Endodermal cell (in vitro differentiated cells): ENCODE measurements around the gene PTPRT. TPM values are rescaled to one million over a fixed set of nuclear protein-coding genes. Genes with fewer than 3 reads are reported as not detected.

Source experiments
- DNase-seq: peaks from one replicate; pipeline ENCODE4 v3.0.0-alpha.2; 2017
- H3K27ac ChIP-seq: 2 replicates; pipeline ENCODE4 v1.5.1; 2013; ENCODE audit warnings: mild to moderate bottlenecking, low read depth, low read length, moderate library complexity
- H3K27me3 ChIP-seq: 2 replicates; pipeline ENCODE4 v1.6.1; 2013; ENCODE audit warnings: mild to moderate bottlenecking, low read length, moderate library complexity; ENCODE audit not compliant: insufficient read depth, control insufficient read depth, poor library complexity, severe bottlenecking
- H3K36me3 ChIP-seq: 2 replicates; pipeline ENCODE4 v1.7.0; 2013; ENCODE audit warnings: mild to moderate bottlenecking, low read length, moderate library complexity; ENCODE audit not compliant: control insufficient read depth, insufficient read depth
- H3K4me1 ChIP-seq: one replicate; pipeline ENCODE4 v1.7.0; 2013; ENCODE audit warnings: low read length; ENCODE audit not compliant: control insufficient read depth, insufficient read depth
- H3K4me3 ChIP-seq: 2 replicates; pipeline ENCODE4 v1.5.1; 2013; ENCODE audit warnings: mild to moderate bottlenecking, low read length, moderate library complexity
- H3K9ac ChIP-seq: 2 replicates; pipeline ENCODE4 v1.6.1; 2013; ENCODE audit warnings: mild to moderate bottlenecking, low read length, moderate library complexity; ENCODE audit not compliant: poor library complexity, severe bottlenecking; ENCODE audit errors: extremely low read depth
- H3K9me3 ChIP-seq: 2 replicates; pipeline ENCODE4 v1.6.1; 2013; ENCODE audit warnings: mild to moderate bottlenecking, low read length, moderate library complexity; ENCODE audit not compliant: control insufficient read depth
- H3K27ac Mint-ChIP-seq: 2 replicates; pipeline ENCODE4 v1.8.0; 2020; ENCODE audit warnings: mixed read lengths
- H3K27me3 Mint-ChIP-seq: 2 replicates; pipeline ENCODE4 v1.8.0; 2021; ENCODE audit warnings: mild to moderate bottlenecking, mixed read lengths; ENCODE audit not compliant: insufficient read depth
- H3K36me3 Mint-ChIP-seq: 2 replicates; pipeline ENCODE4 v1.8.0; 2020; ENCODE audit warnings: low read depth, mixed read lengths
- H3K4me1 Mint-ChIP-seq: 2 replicates; pipeline ENCODE4 v1.8.0; 2020; ENCODE audit warnings: mixed read lengths
- H3K4me3 Mint-ChIP-seq: 2 replicates; pipeline ENCODE4 v1.8.0; 2020; ENCODE audit warnings: mild to moderate bottlenecking, moderate library complexity, mixed read lengths
- H3K9me3 Mint-ChIP-seq: 2 replicates; pipeline ENCODE4 v1.8.0; 2020; ENCODE audit warnings: mild to moderate bottlenecking, mixed read lengths
- WGBS, 2 experiments: methylation state at CpG; one replicate each; pipeline versions ENCODE4 v1.1.5 to v1.1.7; 2013; ENCODE audit warnings: missing lambda C conversion rate in 2 of 2, mixed read lengths in 1 of 2; ENCODE audit not compliant: insufficient coverage in 1 of 2, insufficient read length in 1 of 2; 5-methylcytosine and 5-hydroxymethylcytosine counted together
- total RNA-seq, 2 donors: library from RNA; stranded (reverse); fragmentation: NEBNext Ultra II Directional in 1 of 2; extraction: Animal tissue kit (Norgen Biotek cat#: 25700) in 1 of 2; gene quantifications; 2 replicates in 1 of 2; 3 replicates in 1 of 2; pipeline ENCODE4 v1.2.1, GENCODE V29; 2021
- TF ChIP-seq, protein P1 (sequence below): fragments of 200-600 bp; sonication (generic); conservative IDR thresholded peaks from 2 replicates; pipeline ENCODE4 v1.5.0; 2021; ENCODE audit warnings: antibody characterized with exemption, mild to moderate bottlenecking

Gene PTPRT
- total RNA-seq, 2 donors from 2014 or later, result 2.3 to 2.7 TPM

DNA sequence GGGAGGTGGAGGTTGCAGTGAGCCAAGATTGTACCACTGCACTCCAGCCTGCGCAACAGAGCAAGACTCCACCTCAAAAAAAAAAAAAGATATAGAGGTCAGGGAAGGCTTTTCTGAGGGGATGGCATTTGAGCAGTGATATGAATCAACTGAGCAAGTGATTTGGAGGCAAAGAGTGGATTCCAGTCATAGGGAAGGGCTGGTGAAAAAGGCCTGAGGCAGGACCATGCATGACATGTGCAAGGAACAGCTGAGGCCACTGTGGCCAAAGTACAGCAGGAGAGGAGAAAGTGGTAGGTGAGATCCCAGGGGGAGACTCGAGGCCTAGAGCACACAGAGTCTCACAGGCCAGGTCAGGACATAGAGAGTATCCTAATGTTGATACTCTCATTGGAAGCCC is 20.1 kb upstream of the PTPRT start:
- Histone ChIP-seq H3K27me3 (no peaks in the 10 kb centered on the region), H3K36me3 (no peaks in the 10 kb centered on the region), H3K27ac (no peak overlapping the region), H3K9me3 (no peaks in the 10 kb centered on the region), H3K4me3 (no peak overlapping the region), H3K4me1 (peaks cover 8% of the 10 kb centered on the region), H3K9ac (no peak overlapping the region)
- Mint-ChIP-seq H3K4me1 (peaks cover 23% of the 10 kb centered on the region), H3K27me3 (peaks cover 4% of the 10 kb centered on the region), H3K4me3 (no peak overlapping the region), H3K27ac (no peak overlapping the region), H3K9me3 (peaks cover 10% of the 10 kb centered on the region), H3K36me3 (no peaks in the 10 kb centered on the region)
- TF ChIP-seq, protein P1, sequence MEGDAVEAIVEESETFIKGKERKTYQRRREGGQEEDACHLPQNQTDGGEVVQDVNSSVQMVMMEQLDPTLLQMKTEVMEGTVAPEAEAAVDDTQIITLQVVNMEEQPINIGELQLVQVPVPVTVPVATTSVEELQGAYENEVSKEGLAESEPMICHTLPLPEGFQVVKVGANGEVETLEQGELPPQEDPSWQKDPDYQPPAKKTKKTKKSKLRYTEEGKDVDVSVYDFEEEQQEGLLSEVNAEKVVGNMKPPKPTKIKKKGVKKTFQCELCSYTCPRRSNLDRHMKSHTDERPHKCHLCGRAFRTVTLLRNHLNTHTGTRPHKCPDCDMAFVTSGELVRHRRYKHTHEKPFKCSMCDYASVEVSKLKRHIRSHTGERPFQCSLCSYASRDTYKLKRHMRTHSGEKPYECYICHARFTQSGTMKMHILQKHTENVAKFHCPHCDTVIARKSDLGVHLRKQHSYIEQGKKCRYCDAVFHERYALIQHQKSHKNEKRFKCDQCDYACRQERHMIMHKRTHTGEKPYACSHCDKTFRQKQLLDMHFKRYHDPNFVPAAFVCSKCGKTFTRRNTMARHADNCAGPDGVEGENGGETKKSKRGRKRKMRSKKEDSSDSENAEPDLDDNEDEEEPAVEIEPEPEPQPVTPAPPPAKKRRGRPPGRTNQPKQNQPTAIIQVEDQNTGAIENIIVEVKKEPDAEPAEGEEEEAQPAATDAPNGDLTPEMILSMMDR, result no peak
- DNase-seq, result no peak
- 81 to 85% methylated on average over 1 to 2 of the region's 2 CpGs for WGBS, 2 experiments

DNA sequence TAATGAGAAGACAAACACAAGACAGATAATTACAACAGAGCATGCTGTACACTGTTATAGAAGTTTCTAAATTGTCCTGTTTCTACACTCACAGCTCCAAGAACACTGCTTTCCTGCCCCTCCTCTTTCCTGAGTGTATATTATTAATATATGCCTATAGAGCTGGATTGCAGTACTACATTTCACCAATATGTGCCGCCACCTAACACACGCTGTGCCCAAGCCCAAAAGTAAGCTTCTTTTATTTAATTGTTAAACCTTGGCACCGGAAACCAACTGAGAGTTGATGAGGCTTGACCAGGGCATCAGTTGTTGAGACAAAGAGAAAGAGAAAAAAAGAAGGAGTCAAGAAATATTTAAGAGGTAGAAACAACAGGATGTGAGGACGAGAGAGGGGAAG is 16.0 kb upstream of the PTPRT start:
- TF ChIP-seq, protein P1, result peak; percentile 47
- Histone ChIP-seq H3K9ac (no peak overlapping the region), H3K27me3 (no peaks in the 10 kb centered on the region), H3K27ac (no peak overlapping the region), H3K4me3 (no peak overlapping the region), H3K9me3 (no peaks in the 10 kb centered on the region), H3K36me3 (no peaks in the 10 kb centered on the region), H3K4me1 (no peaks in the 10 kb centered on the region)
- Mint-ChIP-seq H3K27ac (no peak overlapping the region), H3K4me3 (no peak overlapping the region), H3K27me3 (peaks cover 7% of the 10 kb centered on the region), H3K9me3 (peaks cover 10% of the 10 kb centered on the region), H3K36me3 (no peaks in the 10 kb centered on the region), H3K4me1 (no peaks in the 10 kb centered on the region)
- DNase-seq, result no peak
- 90 to 93% methylated on average over 4 of the region's 4 CpGs for WGBS, 2 experiments

DNA sequence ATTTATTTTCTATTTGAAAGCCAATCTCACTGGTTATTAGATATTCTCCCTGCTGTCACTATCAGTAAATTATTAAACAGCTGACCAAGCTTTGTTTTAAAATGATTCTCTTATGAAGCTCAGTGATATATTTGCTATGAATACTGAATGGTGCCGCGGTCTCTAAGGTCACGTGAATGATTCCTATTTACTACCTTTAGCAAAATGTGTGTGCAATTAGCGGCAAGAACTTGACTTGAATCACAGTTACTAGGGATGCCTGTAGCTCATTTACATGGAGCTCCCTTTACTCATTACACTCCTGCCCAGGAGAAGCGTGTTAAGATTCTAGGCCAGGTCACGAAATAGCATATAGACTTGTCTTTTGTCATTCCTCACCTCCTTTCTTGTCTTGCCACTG is 12.4 kb upstream of the PTPRT start:
- Histone ChIP-seq H3K36me3 (no peaks in the 10 kb centered on the region), H3K9ac (no peak overlapping the region), H3K27ac (no peak overlapping the region), H3K27me3 (no peaks in the 10 kb centered on the region), H3K4me1 (no peaks in the 10 kb centered on the region), H3K4me3 (no peak overlapping the region), H3K9me3 (no peaks in the 10 kb centered on the region)
- peaks cover 12% of the 10 kb centered on the region for H3K27me3 Mint-ChIP-seq
- TF ChIP-seq, protein P1, result no peak
- H3K27ac Mint-ChIP-seq, result no peak overlapping the region
- peaks cover 10% of the 10 kb centered on the region for H3K9me3 Mint-ChIP-seq
- WGBS, 2 experiments, result 90 to 92% methylated on average over 5 to 6 of the region's 6 CpGs
- no peaks in the 10 kb centered on the region for H3K4me1 Mint-ChIP-seq
- H3K36me3 Mint-ChIP-seq, result no peaks in the 10 kb centered on the region
- no peak for DNase-seq
- H3K4me3 Mint-ChIP-seq, result no peak overlapping the region
